GM18502 (cell line): ENCODE results near the gene VCP.

ENCODE experiments used
- ATAC-seq: cut with Tn5 transposase; IDR thresholded peaks from one replicate; pipeline ENCODE4 v1.9.1; 2021; ENCODE audit warnings: mild to moderate bottlenecking; ENCODE audit not compliant: unreplicated experiment, poor library complexity

The VCP gene

GRCh38 chr9:35070823-35071813 is 1.3 kb downstream of the VCP start:
- no peak for ATAC-seq

- ATAC-seq = no peak
These were observed 3.4 kb downstream of the VCP start for GRCh38 chr9:35069020-35069419.

GRCh38 chr9:35067056-35067455 is 5.4 kb downstream of the VCP start:
- ATAC-seq = no peak

- ATAC-seq = no peak
These were observed 11.7 kb downstream of the VCP start for GRCh38 chr9:35060548-35061207.

- no peak for ATAC-seq
These were observed 13.0 kb downstream of the VCP start for GRCh38 chr9:35059438-35059837.

GRCh38 chr9:35057271-35057620 is 15.2 kb downstream of the VCP start:
- no peak for ATAC-seq

- no peak for ATAC-seq
These were observed 15.7 kb downstream of the VCP start for GRCh38 chr9:35056571-35057270.

- ATAC-seq = no peak
These were observed 17.4 kb downstream of the VCP start for GRCh38 chr9:35054871-35055644.

- no peak for ATAC-seq
These were observed 18.1 kb downstream of the VCP start for GRCh38 chr9:35054185-35054835.

- no peak for ATAC-seq
These were observed 21.1 kb downstream of the VCP start for GRCh38 chr9:35051069-35051967.

- no peak for ATAC-seq
These were observed 23.9 kb downstream of the VCP start for GRCh38 chr9:35048511-35048910.

- no peak for ATAC-seq
These were observed 28.4 kb downstream of the VCP start for GRCh38 chr9:35044071-35044470.

- ATAC-seq = no peak
These were observed 29.4 kb downstream of the VCP start for GRCh38 chr9:35042891-35043545.

- no peak for ATAC-seq
These were observed 30.3 kb downstream of the VCP start for GRCh38 chr9:35042081-35042604.

- no peak for ATAC-seq
These were observed 36.3 kb downstream of the VCP start for GRCh38 chr9:35035851-35036701.

GRCh38 chr9:35033101-35033500 is 39.3 kb downstream of the VCP start:
- ATAC-seq = no peak

GRCh38 chr9:35029852-35030251 is 42.6 kb downstream of the VCP start:
- no peak for ATAC-seq
